Breast epithelium (tissue), 4 donors: Measurements from ENCODE around the gene MAPK11. TPM values are rescaled to one million over a fixed set of nuclear protein-coding genes. Genes with fewer than 3 reads are reported as not detected.

ENCODE experiments used
- DNase-seq, 2 donors: peaks; one replicate each; pipeline ENCODE4 v3.0.0-alpha.2; 2019; ENCODE audit warnings: low spot score in 2 of 2
- H3K27ac ChIP-seq, 2 donors: fragments of 200-600 bp; sonication (generic) in 1 of 2; one replicate each; pipeline ENCODE4 v1.5.1; 2016 to 2019; ENCODE audit warnings: mild to moderate bottlenecking in 1 of 2
- H3K27me3 ChIP-seq, 2 donors: fragments of 200-600 bp; sonication (generic) in 1 of 2; one replicate each; pipeline versions ENCODE4 v1.5.1 to v1.6.0; 2017 to 2019; ENCODE audit warnings: control low read depth in 1 of 2, mild to moderate bottlenecking in 1 of 2
- H3K36me3 ChIP-seq: fragments of 200-600 bp; one replicate; pipeline ENCODE4 v1.5.1; 2019
- H3K4me1 ChIP-seq, 2 donors: fragments of 200-600 bp; sonication (generic); one replicate each; pipeline ENCODE4 v1.5.1; 2016 to 2019; ENCODE audit warnings: control low read depth in 1 of 2
- H3K4me3 ChIP-seq, 3 donors: fragments of 200-600 bp; sonication (generic); 1 replicate in 2 of 3; 2 replicates in 1 of 3; pipeline ENCODE4 v1.5.1; 2016 to 2019; ENCODE audit warnings: mild to moderate bottlenecking in 3 of 3, moderate library complexity in 2 of 3
- H3K9me3 ChIP-seq, 2 donors: fragments of 200-600 bp; sonication (generic) in 1 of 2; one replicate each; pipeline ENCODE4 v1.5.1; 2016 to 2019; ENCODE audit warnings: control low read depth in 1 of 2
- CTCF ChIP-seq, 3 donors: fragments of 450-650 bp; IDR thresholded peaks; one replicate each; pipeline ENCODE4 v1.5.1; 2016 to 2017; ENCODE audit warnings: antibody characterized with exemption in 3 of 3, mild to moderate bottlenecking in 3 of 3, moderate library complexity in 3 of 3
- POLR2A ChIP-seq: fragments of 450-650 bp; IDR thresholded peaks from one replicate; pipeline ENCODE4 v1.6.1; 2016; ENCODE audit warnings: antibody characterized with exemption, mild to moderate bottlenecking, moderate library complexity
- POLR2AphosphoS5 ChIP-seq, 3 donors: sonication (generic); formaldehyde crosslinking; IDR thresholded peaks; one replicate each; pipeline ENCODE4 v1.6.1; 2017; ENCODE audit warnings: antibody characterized with exemption in 3 of 3
- intact Hi-C: fragments of 100-400 bp; cut with DNase I; formaldehyde crosslinking; loops from one replicate; pipeline ENCODE4 v1.15.1; 2023; ENCODE audit warnings: low total_unique reads
- total RNA-seq, 3 donors: library from RNA; depleted of rRNA; stranded (reverse); fragments of >200 nt; gene quantifications; one replicate each; pipeline ENCODE4 v1.1.0, GENCODE V29; 2016

The MAPK11 gene
- total RNA-seq, 3 donors from 2014 or later: 5.7 to 16.5 (median 13.4) TPM

GRCh38 chr22:50229370-50229769, 40.8 kb downstream of the MAPK11 start:
- TF ChIP-seq POLR2AphosphoS5 (IDR thresholded peaks at IDR 0.05) (no peak), POLR2A (no peak), CTCF (IDR thresholded peaks at IDR 0.05) (no peak)
- Histone ChIP-seq H3K27ac (no peak overlapping the region), H3K36me3 (no peaks in the 10 kb centered on the region), H3K4me1 (no peaks in the 10 kb centered on the region), H3K9me3 (no peaks in the 10 kb centered on the region), H3K4me3 (no peak overlapping the region), H3K27me3 (no peaks in the 10 kb centered on the region)
- intact Hi-C loops: no loop called here
- DNase-seq: no peak

GRCh38 chr22:50228366-50228765, 41.8 kb downstream of the MAPK11 start:
- H3K27me3 ChIP-seq: no peaks in the 10 kb centered on the region
- no peak for DNase-seq
- H3K4me3 ChIP-seq: no peak overlapping the region
- intact Hi-C loops: no loop called here
- no peak overlapping the region for H3K27ac ChIP-seq
- TF ChIP-seq POLR2AphosphoS5 (IDR thresholded peaks at IDR 0.05) (no peak), CTCF (IDR thresholded peaks at IDR 0.05) (no peak), POLR2A (no peak)
- H3K9me3 ChIP-seq: no peaks in the 10 kb centered on the region
- peaks cover 4% of the 10 kb centered on the region for H3K36me3 ChIP-seq
- no peaks in the 10 kb centered on the region for H3K4me1 ChIP-seq

GRCh38 chr22:50227579-50228215, 42.5 kb downstream of the MAPK11 start:
- H3K9me3 ChIP-seq: no peaks in the 10 kb centered on the region
- no peak for TF ChIP-seq POLR2A
- no peak for TF ChIP-seq CTCF (IDR thresholded peaks at IDR 0.05)
- no peak for TF ChIP-seq POLR2AphosphoS5 (IDR thresholded peaks at IDR 0.05)
- no peak overlapping the region for H3K27ac ChIP-seq
- intact Hi-C loops: no loop called here
- no peaks in the 10 kb centered on the region for H3K27me3 ChIP-seq
- DNase-seq: no peak
- peaks cover 4% of the 10 kb centered on the region for H3K36me3 ChIP-seq
- no peaks in the 10 kb centered on the region for H3K4me1 ChIP-seq
- H3K4me3 ChIP-seq: no peak overlapping the region

DNA sequence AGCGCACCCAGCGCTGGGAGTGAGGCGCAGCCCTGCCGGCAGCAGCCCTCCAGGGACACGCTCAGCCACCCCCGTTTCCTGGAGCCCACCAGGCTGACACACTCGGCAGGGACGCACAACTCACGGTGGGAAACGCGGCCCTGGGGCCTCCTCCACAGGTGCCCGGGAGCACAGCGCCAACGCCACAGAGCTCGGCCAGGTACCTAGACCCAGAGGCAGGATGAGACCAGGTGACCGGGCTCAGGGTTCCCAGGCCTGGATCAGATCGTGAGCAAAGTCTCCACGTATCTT, 43.4 kb downstream of the MAPK11 start:
- Histone ChIP-seq H3K27me3 (no peaks in the 10 kb centered on the region), H3K4me3 (no peak overlapping the region), H3K27ac (no peak overlapping the region), H3K4me1 (no peaks in the 10 kb centered on the region), H3K36me3 (peaks cover 13% of the 10 kb centered on the region), H3K9me3 (no peaks in the 10 kb centered on the region)
- DNase-seq: no peak
- intact Hi-C loops: no loop called here
- no peak for TF ChIP-seq POLR2AphosphoS5 (IDR thresholded peaks at IDR 0.05)
- no peak for TF ChIP-seq POLR2A
- no peak for TF ChIP-seq CTCF (IDR thresholded peaks at IDR 0.05)

DNA sequence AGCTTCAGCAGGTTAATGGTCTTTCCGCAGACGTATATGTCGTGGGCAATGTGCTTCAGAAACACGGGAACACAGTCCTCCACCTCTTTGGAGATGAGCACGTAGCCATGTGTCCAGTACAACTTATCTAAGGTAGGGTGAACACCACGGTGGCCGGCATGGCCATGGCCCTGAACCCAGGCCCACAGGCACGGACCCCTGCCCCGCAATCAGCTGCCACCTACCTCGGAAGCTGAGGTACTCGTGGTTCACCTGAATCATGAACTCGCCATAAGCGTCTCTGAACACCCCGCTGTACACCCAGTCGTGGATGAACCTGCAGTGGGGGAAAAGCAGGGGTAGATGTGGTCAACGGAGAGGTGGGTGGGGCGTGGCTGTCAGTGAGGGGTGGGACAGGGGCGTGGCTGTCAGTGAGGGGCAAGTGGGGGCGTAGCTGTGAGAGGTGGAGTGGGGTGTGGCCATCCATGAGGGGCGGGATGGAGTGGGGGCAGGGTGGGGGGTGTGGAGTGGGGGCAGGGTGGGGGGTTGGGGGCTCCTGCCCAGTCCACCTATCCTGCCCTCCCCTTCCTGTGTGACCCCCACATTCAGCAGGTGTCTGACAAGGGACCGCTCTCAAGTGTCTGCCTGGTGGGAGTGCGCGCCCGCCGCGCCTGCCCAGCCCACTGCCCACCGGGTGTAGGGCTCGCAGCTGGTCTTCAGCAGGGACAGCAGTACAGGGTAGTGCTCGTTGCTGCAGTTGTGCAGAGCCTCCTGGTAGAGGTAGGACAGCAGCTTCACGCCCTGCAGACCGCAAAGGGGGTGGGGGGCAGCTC, 43.9 kb downstream of the MAPK11 start:
- no peaks in the 10 kb centered on the region for H3K27me3 ChIP-seq
- H3K36me3 ChIP-seq: peaks cover 17% of the 10 kb centered on the region

More for the DNA sequence above, 43.9 kb downstream of the MAPK11 start:
- no peak for DNase-seq
- H3K4me1 ChIP-seq: no peaks in the 10 kb centered on the region
- TF ChIP-seq POLR2AphosphoS5 (IDR thresholded peaks at IDR 0.05): no peak
- no peak for TF ChIP-seq CTCF (IDR thresholded peaks at IDR 0.05)
- TF ChIP-seq POLR2A: no peak
- intact Hi-C loops: no loop called here
- H3K27ac ChIP-seq: no peak overlapping the region
- H3K9me3 ChIP-seq: no peaks in the 10 kb centered on the region
- H3K4me3 ChIP-seq: no peak overlapping the region
